Activated gamma-delta T cell treated with anti-CD3 and anti-CD28 coated beads, Interleukin-2, amount 50 U/mL, for 16 hours (primary cell): ENCODE results near the gene NUTM2A.
"Not testable (repeated sequence)": the region's sequence is repeated elsewhere in the genome, so short reads cannot be mapped to it uniquely, and the experiment has no call there.

Source experiments
- DNase-seq: peaks from one replicate; pipeline ENCODE4 v3.0.0-alpha.2; 2020; ENCODE audit warnings: low read depth

Gene NUTM2A, protein sequence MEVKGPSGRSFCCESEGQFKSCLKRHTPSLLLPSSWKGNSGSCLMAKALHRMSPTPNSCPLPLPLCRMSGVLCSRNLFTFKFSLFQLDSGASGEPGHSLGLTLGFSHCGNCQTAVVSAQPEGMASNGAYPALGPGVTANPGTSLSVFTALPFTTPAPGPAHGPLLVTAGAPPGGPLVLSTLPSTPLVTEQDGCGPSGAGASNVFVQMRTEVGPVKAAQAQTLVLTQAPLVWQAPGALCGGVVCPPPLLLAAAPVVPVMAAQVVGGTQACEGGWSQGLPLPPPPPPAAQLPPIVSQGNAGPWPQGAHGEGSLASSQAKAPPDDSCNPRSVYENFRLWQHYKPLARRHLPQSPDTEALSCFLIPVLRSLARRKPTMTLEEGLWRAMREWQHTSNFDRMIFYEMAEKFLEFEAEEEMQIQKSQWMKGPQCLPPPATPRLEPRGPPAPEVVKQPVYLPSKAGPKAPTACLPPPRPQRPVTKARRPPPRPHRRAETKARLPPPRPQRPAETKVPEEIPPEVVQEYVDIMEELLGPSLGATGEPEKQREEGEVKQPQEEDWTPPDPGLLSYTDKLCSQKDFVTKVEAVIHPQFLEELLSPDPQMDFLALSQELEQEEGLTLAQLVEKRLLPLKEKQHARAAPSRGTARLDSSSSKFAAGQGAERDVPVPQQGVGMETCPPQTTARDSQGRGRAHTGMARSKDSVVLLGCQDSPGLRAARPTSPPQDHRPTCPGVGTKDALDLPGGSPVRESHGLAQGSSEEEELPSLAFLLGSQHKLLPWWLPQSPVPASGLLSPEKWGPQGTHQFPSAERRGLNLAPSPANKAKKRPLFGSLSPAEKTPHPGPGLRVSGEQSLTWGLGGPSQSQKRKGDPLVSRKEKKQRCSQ

DNA sequence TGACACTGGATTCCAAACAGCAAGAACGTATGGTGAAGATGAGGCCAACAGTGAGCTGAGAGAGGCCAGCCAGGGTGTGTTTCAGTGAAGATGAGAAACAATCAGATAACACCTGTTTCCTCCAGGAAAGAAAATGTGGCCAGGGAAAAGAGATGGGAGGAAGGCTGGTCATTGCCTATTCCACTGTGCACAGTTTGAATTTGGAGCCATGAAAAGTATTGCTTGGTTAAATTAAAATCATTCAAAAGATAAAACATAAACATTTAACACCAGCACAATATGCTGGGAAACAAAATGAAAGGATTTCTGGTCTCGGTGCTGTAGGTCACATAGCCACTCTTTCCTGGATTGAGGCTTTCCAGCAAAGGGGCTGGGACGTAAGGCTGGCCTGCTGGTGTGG, at the start of gene NUTM2A:
Gene NUTM2A, plus strand, starts transcription at position 301 of the 400 bp plus-strand sequence. CDS start 383 bp downstream, outside the sequence.
- DNase-seq, result not testable (repeated sequence)

DNA sequence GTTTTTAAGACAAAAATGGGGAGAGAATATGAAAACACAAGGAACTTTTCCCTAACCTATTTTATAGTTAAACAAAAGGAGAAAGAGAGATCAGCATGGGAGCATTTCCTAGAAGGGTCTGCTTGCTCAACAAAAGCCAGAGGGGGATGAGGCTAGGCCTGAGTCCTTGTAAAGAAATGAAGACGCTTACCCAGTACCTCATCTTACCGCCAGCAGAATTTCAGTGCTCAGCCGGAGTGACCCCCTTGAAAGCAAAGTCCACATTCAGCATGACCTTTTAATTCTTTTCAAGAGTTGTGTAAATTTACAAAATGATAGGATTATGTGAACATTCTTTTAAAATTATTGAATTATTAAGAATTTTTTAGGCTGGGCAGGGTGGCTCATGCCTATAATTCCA, 47.7 kb upstream of the NUTM2A start:
- not testable (repeated sequence) for DNase-seq

DNA sequence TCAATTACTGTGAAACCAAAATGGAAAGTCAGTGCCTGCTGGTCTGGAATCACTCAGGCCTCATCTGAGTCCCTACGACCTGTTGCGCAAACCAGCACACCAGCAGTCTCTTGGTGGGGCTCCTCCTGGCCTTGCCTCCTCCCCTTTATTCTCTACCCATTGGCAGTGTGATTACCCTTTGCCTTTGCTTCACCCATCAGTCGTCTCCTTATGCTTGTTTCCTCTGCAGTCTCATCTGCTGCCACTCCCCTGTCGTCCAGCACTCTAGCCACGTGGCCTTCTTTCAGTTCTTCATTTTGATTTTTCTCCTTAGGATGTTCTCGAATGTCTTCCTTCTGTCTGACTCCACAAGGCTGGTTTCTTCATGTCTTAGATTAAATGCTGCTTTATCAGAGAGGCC, 40.8 kb upstream of the NUTM2A start:
- DNase-seq, result not testable (repeated sequence)

DNA sequence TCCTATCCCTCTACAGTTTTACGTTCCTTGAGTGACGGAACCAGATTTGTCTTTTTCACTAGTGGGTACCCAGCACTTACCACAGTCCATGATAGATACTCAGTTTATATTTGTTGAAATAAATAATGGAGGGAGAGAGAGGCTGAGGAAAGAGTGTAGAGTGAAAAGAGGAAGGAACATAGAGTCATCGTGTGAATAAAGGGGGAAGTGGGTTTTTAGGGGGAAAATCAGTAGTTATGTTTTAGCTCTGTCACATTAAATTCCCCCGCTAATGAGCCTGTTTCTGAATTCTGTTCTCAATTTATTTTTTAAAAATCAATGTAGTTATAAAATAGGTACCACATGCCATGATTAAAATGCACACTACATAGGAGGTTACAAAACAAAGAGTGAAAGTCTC, 39.2 kb upstream of the NUTM2A start:
- DNase-seq, result not testable (repeated sequence)

DNA sequence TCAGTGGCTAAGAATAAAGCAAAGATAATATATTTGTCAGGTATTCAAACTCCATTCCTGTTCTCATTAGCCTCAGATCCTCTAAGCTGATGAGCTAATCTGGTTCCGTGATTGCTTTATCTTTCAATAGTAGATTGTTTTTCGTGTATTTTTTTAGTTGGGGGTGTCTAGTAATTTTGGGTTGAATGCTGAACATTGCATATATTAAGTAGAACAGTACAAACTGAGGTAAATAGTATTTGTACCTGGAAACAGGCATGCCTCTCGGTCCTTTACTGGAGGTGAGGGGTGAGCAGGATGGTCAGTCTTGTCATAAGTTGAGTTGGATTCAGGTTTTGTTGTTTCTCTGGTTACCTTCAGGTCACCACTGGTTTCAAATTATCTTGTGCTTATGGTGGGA, 37.7 kb upstream of the NUTM2A start:
- not testable (repeated sequence) for DNase-seq

DNA sequence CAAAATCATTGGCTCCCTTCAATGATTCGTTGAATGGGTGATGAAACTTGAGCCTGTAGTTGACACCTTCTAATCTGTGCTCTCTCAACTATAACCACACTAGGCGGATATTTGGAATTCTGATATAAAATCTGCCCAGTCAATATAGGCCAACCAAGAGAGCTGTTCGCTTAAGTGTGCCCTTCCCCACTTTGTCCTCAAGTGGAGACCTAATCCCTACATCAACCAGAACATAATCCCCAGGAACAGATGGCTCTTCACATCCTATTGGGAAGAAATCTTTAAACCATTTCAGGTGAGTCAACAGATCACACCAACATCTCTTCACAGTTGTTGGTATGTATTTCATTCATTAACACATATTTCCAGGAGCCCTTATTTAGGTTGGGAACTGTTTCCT, 33.4 kb upstream of the NUTM2A start:
- DNase-seq, result not testable (repeated sequence)

DNA sequence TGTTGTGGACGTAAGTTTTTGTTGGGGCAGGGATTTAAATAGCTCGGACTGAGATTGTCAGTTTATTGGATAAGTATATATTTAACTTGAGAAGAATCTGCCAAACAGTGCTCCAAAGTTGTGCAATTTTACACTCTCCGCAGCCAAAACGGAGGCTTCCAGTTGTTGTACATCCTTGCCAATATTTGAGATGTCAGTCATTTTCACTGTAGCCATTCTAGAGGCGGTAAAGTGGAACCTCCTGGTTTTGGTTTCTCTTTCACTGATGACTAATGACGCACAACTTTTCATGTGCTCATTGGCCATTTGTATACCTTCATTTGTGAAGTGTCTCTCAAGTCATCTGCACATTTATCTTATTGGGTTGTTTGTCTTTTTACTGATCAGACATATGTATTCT, 24.3 kb upstream of the NUTM2A start:
- DNase-seq, result not testable (repeated sequence)

DNA sequence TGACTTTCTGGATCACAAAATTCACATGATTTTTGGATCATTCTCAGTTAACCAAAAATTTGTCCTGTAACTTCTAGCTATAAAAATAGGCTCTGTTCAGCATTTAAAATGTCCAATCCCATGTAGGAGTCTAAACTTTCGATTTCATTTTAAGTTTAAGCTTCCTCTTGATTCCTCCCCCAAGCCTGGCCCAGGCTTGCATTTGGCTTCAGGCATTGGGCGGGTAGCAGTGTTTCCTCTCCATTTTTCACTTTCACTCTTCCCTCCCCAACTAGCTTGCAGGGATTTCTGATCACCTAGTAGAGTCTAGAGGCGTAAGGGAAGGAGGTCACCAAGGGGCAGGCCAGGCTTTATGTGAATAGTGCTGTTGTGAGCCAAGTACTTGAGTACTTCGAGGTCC, 20.4 kb upstream of the NUTM2A start:
- DNase-seq, result not testable (repeated sequence)

DNA sequence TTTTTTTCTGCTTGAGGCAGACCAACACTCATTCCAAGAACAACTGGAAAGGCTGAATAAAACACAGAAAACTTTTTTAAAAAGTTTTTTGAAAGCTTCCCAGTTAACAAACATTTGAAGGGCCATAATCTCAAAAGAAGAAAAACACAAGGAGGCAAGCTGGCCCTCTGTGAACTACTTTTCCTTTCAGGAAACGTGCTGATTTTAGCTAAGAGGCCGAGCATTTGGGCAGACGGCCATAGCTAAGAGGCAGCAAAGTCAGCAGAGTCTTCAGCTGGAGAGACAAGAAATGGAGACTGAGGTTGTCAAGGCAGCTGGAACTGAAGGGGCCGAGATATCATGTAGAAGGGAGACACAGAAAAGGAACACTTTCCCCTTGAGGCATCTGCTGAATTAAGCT, 18.3 kb upstream of the NUTM2A start:
- not testable (repeated sequence) for DNase-seq

DNA sequence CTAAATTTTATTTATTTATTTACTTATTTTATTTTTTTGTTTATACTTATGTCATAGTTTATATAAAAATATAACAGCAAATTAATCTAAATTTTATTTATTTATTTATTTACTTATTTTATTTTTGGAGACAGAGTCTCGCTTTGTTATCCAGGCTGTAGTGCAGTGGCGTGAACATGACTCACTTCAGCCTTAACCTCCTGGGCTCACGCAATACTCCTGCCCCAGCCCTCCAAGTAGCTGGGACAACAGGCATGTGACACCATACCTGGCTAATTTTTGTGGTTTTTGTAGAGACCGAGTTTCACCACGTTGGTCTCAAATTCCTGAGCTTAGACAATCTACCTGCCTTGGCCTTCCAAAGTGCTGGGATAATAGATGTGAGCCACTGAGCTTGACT, 14.9 kb upstream of the NUTM2A start:
- DNase-seq, result not testable (repeated sequence)

DNA sequence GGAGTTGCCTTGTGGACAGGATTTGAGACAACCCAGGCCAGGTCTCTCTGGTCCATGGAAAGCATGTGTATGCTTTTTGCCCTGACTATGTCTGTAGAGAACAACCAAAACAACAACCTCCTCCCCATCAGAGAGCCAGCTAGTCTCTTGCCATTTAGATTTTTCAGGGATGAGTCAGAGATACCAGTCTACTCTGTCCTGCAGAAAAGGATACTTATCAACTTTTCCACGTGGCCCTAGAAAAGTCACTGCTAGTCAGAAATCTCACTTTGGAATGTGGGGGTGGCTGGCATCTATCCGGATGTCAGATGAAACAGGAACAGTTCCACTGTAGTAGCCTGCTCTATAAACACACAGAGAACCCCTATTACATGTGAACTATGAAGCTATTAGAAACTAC, 13.4 kb upstream of the NUTM2A start:
- DNase-seq, result not testable (repeated sequence)

DNA sequence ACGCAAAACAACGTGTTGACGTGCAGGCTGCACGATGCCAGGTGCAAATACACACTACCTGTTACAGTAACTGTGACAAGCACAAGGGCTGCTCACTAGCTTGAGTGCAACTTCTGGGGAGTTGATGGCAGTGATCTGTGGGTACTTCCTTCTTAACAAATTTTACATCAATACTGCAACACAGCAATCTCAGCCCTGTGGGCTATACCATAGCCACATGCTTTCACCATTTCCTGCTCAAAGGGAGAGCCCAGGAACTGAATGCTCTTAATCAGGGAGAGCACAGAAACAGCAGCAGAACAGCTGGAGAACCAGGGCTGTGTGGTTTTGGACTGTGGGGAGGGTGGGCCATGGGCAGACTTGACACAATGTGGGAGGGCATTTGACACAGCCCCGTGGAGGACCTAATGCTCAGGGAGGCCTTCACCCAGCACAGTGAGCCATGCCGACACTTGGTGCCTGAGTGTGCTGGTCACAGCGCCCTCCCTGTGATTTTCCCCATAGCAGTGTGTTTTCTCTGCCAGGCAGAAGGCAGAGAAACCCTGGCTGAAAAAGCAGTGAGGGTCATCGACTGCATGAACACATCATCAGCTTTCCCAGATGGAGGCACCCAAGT, 12.0 kb upstream of the NUTM2A start:
- not testable (repeated sequence) for DNase-seq

DNA sequence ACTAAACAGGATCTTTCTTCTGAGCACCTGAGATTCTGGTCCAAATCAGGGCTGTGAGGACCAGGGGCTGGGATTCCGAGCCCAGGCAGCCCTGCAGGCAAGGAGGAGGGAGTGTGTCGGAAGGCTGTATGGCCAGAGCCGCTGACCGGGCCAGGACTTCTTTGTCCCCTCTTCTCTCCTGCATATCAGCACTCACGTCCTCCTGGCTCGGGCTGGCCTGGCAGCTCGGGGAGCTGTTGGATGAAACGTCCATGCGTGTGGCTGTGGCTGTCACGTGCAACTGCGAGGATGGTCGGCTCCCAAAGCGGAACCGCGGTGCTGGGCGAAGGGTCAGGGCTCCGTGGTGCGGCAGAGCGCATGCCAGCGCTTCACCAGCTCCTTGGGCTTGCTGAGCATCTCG, 11.4 kb upstream of the NUTM2A start:
- not testable (repeated sequence) for DNase-seq

DNA sequence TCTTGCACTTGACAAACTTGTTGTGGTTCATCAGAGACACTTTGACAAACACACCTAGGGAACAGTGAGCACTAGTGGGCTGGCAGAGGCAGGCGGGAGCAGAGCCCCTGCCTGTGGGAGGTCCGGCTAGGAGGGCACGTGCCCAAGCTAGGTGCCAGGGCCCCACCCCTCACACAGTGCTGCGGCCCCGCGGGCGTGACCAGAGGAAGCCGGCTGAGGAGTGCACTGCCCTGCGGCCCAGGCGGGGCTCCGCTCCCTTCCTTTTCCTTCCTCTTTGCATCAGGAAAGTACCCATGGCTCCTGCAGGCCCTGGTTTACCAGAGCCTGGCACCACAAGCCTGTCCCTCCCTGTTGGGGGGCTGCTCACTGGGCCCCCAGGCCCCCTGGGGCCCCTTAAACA, 9.1 kb upstream of the NUTM2A start:
- not testable (repeated sequence) for DNase-seq

DNA sequence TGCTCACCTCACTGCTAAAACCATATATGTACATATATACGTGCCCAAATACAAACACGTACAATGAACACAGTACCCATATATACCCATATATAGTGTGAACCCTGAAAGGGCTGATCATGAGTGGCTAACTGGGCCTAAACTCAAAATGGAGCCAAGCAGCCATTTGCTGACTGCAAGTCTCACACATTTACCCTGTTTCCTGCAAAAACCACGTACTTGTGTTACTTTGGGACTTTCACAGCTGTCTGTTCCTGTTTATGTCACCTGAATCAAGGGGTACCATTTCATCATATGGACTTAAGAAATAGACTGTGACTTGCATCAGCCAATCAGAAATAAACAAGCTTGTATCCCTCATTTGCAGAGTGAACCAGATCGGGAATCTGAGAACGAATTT, 5.9 kb upstream of the NUTM2A start:
- DNase-seq, result not testable (repeated sequence)

DNA sequence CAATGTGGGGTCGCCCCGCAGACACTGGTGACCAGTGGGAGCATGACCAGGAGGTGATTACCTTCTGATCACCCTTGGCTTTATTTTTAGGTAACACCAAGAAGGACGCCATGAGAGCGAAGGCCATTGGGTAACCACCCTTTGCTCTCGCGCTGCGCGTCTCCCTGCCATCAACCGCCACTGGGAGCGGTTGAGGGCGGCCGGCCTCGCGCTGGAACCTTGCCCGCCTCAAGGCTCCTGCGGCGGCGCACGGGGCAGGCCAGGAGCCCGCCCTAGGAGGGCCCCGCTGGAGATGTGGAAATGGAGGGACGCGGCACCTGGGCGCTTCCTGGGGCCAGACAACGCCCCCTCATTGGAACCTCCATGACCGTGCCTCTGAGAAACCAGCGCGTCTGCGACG, 2.5 kb upstream of the NUTM2A start:
- not testable (repeated sequence) for DNase-seq

DNA sequence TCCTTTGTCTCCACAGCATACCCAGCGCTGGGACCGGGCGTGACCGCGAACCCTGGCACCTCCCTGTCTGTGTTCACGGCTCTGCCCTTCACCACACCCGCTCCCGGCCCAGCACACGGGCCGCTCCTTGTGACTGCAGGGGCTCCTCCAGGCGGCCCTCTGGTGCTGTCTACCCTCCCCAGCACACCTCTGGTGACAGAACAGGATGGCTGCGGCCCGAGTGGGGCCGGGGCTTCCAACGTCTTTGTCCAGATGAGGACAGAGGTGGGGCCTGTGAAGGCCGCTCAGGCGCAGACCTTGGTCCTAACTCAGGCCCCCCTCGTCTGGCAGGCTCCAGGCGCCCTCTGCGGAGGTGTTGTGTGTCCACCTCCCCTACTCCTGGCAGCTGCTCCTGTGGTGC, 3.0 kb downstream of the NUTM2A start:
- DNase-seq, result not testable (repeated sequence)

DNA sequence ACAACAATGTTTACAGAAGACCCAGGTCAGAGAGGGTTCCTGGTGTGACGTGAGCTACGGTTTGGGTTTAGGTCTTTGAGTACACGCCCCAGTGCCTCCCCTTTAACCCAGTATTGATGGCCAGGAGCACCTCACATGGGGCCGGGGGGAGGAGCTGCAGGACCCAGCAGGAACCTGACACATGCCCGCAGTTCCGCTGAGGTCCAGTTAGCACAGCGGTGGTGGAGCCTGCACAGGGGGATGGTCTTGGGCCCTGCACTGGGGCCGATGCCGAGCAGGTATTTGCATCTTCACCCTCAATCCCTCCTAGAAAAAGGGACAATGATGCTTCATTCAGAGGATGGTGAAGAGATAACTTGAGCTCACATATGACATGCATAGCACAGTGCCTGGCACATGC, 4.0 kb downstream of the NUTM2A start:
- DNase-seq, result not testable (repeated sequence)

DNA sequence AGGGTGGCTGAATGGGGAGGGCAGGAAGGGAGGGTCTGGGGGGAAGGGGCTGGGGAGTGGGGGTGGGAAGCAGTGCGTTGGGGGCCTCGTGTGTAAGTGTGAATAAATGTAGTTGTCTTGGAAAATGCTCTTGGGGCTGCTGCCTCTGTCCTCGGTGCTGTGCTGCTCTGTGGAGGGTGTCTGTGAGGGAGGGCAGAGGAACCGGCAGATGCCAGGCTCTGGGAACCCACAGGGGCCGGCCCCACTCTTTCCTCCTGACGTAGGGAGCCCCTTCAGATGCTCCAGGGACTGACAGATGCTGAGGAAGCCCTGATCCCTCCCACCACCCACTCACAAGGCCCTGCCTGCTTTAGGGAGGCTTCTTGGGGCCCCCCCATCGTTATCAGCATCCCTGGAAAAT, 9.6 kb downstream of the NUTM2A start:
- not testable (repeated sequence) for DNase-seq

DNA sequence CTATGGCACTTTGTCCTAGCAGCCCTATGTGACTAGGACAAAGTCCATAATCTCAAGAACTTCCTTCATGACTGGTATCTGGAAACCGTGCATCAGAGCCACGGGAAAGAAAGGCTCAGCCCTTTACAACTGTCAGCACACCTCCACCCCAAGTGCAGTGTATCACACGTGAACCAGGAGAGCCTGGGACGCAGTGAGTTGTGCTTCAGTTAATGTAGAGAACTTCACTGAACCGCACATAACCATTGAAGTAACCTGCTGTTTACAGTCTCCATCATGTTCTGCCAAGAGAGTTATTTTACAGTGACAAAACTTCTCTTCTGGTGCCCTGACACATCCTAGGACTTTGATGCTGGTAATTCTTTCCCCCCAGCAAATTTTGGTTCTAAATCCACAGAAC, 12.0 kb downstream of the NUTM2A start:
- DNase-seq, result not testable (repeated sequence)

DNA sequence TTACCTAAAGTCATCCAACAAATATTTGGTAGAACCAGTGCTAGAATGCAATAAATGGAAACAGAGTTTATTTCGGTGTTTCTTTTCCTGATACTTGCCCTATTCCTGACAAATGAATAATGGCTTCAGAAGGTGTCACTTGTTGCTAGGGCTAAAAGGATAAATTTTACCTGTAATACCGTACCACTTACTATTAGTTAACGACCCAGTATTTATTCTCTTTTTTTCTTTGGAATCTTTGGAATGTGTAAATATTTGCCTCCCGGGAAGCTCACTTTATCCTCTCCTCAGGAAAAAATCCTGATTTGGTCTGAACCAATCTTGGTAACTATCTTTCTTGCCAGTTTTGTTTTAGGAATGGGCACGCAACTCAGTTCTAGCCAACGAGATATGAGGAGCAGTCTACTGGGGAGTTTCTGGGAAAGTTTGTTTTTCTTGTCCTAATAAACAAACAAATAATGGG, 14.1 kb downstream of the NUTM2A start:
- not testable (repeated sequence) for DNase-seq

DNA sequence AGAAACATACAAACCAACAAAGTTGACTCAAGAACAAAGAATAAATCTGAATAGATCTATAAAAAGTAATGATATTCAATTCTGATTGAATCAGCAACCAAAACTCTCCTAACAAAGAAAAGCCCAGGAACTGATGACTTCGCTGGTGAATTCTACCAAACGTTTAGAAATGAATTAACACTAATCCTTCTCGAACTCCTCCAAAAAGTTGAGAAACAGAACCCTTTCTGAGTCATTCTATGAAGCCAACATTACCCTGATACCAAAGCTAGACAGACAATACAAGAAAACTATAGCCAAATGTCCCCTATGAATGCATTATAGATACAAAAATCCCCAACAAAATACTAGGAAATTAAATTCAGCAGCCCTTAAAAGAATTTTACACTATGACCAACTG, 16.9 kb downstream of the NUTM2A start:
- not testable (repeated sequence) for DNase-seq
